Activated naive CD4-positive, alpha-beta T cell treated with anti-CD3 and anti-CD28 coated beads, Interleukin-2, amount 50 U/mL, for 72 hours (primary cell): Measurements from ENCODE around the gene PPP1R15A. TPM values are rescaled to one million over a fixed set of nuclear protein-coding genes. Genes with fewer than 3 reads are reported as not detected.
"Not testable (repeated sequence)": the region's sequence is repeated elsewhere in the genome, so short reads cannot be mapped to it uniquely, and the experiment has no call there.

ENCODE experiments used
- ATAC-seq, 2 donors: fragments of 150-1000 bp; cut with Tn5 transposase; 2 replicates each; pipeline ENCODE4 v1.10.0; 2021; ENCODE audit warnings: mild to moderate bottlenecking in 2 of 2, moderate library complexity in 2 of 2
- DNase-seq, 2 donors: peaks; one replicate each; pipeline ENCODE4 v3.0.0; 2021 to 2022; ENCODE audit warnings: low spot score in 2 of 2
- H3K27ac Mint-ChIP-seq, 2 donors: one replicate each; pipeline ENCODE4 v1.8.0; 2022; ENCODE audit warnings: mild to moderate bottlenecking in 2 of 2, mixed read lengths in 2 of 2
- H3K36me3 Mint-ChIP-seq, 2 donors: one replicate each; pipeline ENCODE4 v1.8.0; 2022; ENCODE audit warnings: mixed read lengths in 2 of 2
- H3K9me3 Mint-ChIP-seq, 2 donors: one replicate each; pipeline ENCODE4 v1.8.0; 2022; ENCODE audit warnings: mixed read lengths in 2 of 2
- total RNA-seq, 2 donors: library from RNA; stranded (reverse); gene quantifications; one replicate each; pipeline ENCODE4 v1.2.3, GENCODE V29; 2022

PPP1R15A gene
- total RNA-seq, 2 donors from 2014 or later = 93.1 to 133 TPM

- DNase-seq = no peak
- H3K27ac Mint-ChIP-seq = peak overlapping the region in 1 of 2 donors; percentile 59
- H3K9me3 Mint-ChIP-seq = no peaks in the 10 kb centered on the region
- no peak for ATAC-seq
- H3K36me3 Mint-ChIP-seq = peaks cover 6 to 22% of the 10 kb centered on the region in 2 donors
Observed at GRCh38 chr19:48918071-48918470, 45.9 kb downstream of the PPP1R15A start.

GRCh38 chr19:48918801-48919247 lies 46.6 kb downstream of the PPP1R15A start:
- Mint-ChIP-seq H3K9me3 (no peaks in the 10 kb centered on the region), H3K27ac (peak overlapping the region in 1 of 2 donors; percentile 56), H3K36me3 (peaks cover 6 to 21% of the 10 kb centered on the region in 2 donors)
- DNase-seq = no peak
- ATAC-seq = peak in 1 of 2 donors; percentile 64

- Mint-ChIP-seq H3K27ac (peak overlapping the region in 1 of 2 donors; percentile 68), H3K36me3 (peaks cover 3 to 18% of the 10 kb centered on the region in 2 donors)
- not testable (repeated sequence) for DNase-seq, H3K9me3 Mint-ChIP-seq, ATAC-seq
Observed at GRCh38 chr19:48919271-48919670, 47.0 kb downstream of the PPP1R15A start.

- Mint-ChIP-seq H3K36me3 (peaks cover 0 to 15% of the 10 kb centered on the region in 2 donors), H3K9me3 (no peaks in the 10 kb centered on the region), H3K27ac (peak overlapping the region in 1 of 2 donors; percentile 58)
- ATAC-seq (no peak), DNase-seq (no peak)
Observed at GRCh38 chr19:48920949-48921348, 48.7 kb downstream of the PPP1R15A start.

- Mint-ChIP-seq H3K27ac (peak overlapping the region in 1 of 2 donors; percentile 58), H3K9me3 (no peaks in the 10 kb centered on the region), H3K36me3 (peaks cover 0 to 15% of the 10 kb centered on the region in 2 donors)
- DNase-seq = no peak
- no peak for ATAC-seq
Observed at GRCh38 chr19:48921721-48922500, 49.7 kb downstream of the PPP1R15A start.

- H3K36me3 Mint-ChIP-seq = peaks cover 0 to 15% of the 10 kb centered on the region in 2 donors
- H3K27ac Mint-ChIP-seq = peak overlapping the region; percentile 67 to 92
- no peaks in the 10 kb centered on the region for H3K9me3 Mint-ChIP-seq
- ATAC-seq (no peak), DNase-seq (no peak)
Observed at GRCh38 chr19:48922548-48923490, 50.6 kb downstream of the PPP1R15A start.

- Mint-ChIP-seq H3K36me3 (peaks cover 0 to 9% of the 10 kb centered on the region in 2 donors), H3K9me3 (no peaks in the 10 kb centered on the region), H3K27ac (peak overlapping the region in 1 of 2 donors; percentile 80)
- ATAC-seq = peak in 1 of 2 donors; percentile 66
- DNase-seq = no peak
Observed at GRCh38 chr19:48925240-48925843, 53.1 kb downstream of the PPP1R15A start.

Other genes with a start within 250 kb of the PPP1R15A start
- 10 to 100 TPM; 10.5 to 16.9 TPM for gene DBP, start 235.0 kb upstream of the PPP1R15A start, total RNA-seq
- 10 to 100 TPM in 1 of 2 donors, 1 to 10 TPM in 1; 7.9 to 10.9 TPM for gene CA11, start 226.2 kb upstream of the PPP1R15A start, total RNA-seq
- 1 to 10 TPM; 1.6 to 2.5 TPM for gene NTN5, start 199.4 kb upstream of the PPP1R15A start, total RNA-seq
- not detected for gene FUT2, start 176.4 kb upstream of the PPP1R15A start, total RNA-seq
- 1 to 10 TPM; 1.1 to 1.4 TPM for gene MAMSTR, start 152.7 kb upstream of the PPP1R15A start, total RNA-seq
- gene RASIP1, start 131.8 kb upstream of the PPP1R15A start, total RNA-seq = under 1 TPM; 0.19 to 0.66 TPM
- gene IZUMO1, start 125.5 kb upstream of the PPP1R15A start, total RNA-seq = not detected
- gene FUT1, start 119.8 kb upstream of the PPP1R15A start, total RNA-seq = under 1 TPM in 1 of 2 donors, not detected in 1; 0.41 TPM
- gene FGF21, start 116.9 kb upstream of the PPP1R15A start, total RNA-seq = not detected
- 10 to 100 TPM; 33.9 to 72.1 TPM for gene BCAT2, start 61.4 kb upstream of the PPP1R15A start, total RNA-seq
- 1 to 10 TPM; 1.3 to 1.7 TPM for gene HSD17B14, start 35.9 kb upstream of the PPP1R15A start, total RNA-seq
- gene PLEKHA4, start 3.8 kb upstream of the PPP1R15A start, total RNA-seq = 10 to 100 TPM in 1 of 2 donors, 1 to 10 TPM in 1; 9.1 to 20.3 TPM
- 1 to 10 TPM in 1 of 2 donors, under 1 TPM in 1; 0.52 to 1.1 TPM for gene TULP2, start 26.3 kb downstream of the PPP1R15A start, total RNA-seq
- gene NUCB1, start 27.9 kb downstream of the PPP1R15A start, total RNA-seq = 100 to 1,000 TPM; 191 to 254 TPM
- gene DHDH, start 61.3 kb downstream of the PPP1R15A start, total RNA-seq = 1 to 10 TPM; 2.2 to 7.4 TPM
- gene BAX, start 82.5 kb downstream of the PPP1R15A start, total RNA-seq = 100 to 1,000 TPM; 191 to 711 TPM
- 1,000 to 10,000 TPM; 1,148 to 2,898 TPM for gene FTL, start 92.9 kb downstream of the PPP1R15A start, total RNA-seq
- 100 to 1,000 TPM in 1 of 2 donors, 10 to 100 TPM in 1; 44.8 to 104 TPM for gene GYS1, start 120.9 kb downstream of the PPP1R15A start, total RNA-seq
- gene RUVBL2, start 121.5 kb downstream of the PPP1R15A start, total RNA-seq = 100 to 1,000 TPM; 135 to 160 TPM
- not detected for gene LHB, start 144.7 kb downstream of the PPP1R15A start, total RNA-seq
- not detected for gene CGB3, start 151.9 kb downstream of the PPP1R15A start, total RNA-seq
- gene CGB2, start 159.5 kb downstream of the PPP1R15A start, total RNA-seq = not detected
- not detected for gene CGB1, start 164.5 kb downstream of the PPP1R15A start, total RNA-seq
- not detected for gene CGB5, start 171.4 kb downstream of the PPP1R15A start, total RNA-seq
- gene CGB8, start 176.7 kb downstream of the PPP1R15A start, total RNA-seq = not detected
- gene CGB7, start 185.3 kb downstream of the PPP1R15A start, total RNA-seq = not detected
- gene NTF4, start 192.4 kb downstream of the PPP1R15A start, total RNA-seq = not detected
- not detected for gene KCNA7, start 200.3 kb downstream of the PPP1R15A start, total RNA-seq
- 100 to 1,000 TPM; 127 to 233 TPM for gene SNRNP70, start 213.0 kb downstream of the PPP1R15A start, total RNA-seq
- gene LIN7B, start 241.9 kb downstream of the PPP1R15A start, total RNA-seq = 10 to 100 TPM in 1 of 2 donors, 1 to 10 TPM in 1; 1.9 to 12.4 TPM
- 1 to 10 TPM; 1.1 TPM for gene C19orf73, start 246.7 kb downstream of the PPP1R15A start, total RNA-seq
- gene PPFIA3, start 247.1 kb downstream of the PPP1R15A start, total RNA-seq = 10 to 100 TPM; 10.3 to 11.3 TPM